ENCODE measurements around the gene C22orf15. TPM values are rescaled to one million over a fixed set of nuclear protein-coding genes. Genes with fewer than 3 reads are reported as not detected.
A peak's percentile ranks its signal among the peaks of the same experiment; 100 is the strongest.

The C22orf15 gene
- total and polyA plus RNA-seq, 4 donors, result 0.89 to 4.9 (median 3.0) TPM

DNA sequence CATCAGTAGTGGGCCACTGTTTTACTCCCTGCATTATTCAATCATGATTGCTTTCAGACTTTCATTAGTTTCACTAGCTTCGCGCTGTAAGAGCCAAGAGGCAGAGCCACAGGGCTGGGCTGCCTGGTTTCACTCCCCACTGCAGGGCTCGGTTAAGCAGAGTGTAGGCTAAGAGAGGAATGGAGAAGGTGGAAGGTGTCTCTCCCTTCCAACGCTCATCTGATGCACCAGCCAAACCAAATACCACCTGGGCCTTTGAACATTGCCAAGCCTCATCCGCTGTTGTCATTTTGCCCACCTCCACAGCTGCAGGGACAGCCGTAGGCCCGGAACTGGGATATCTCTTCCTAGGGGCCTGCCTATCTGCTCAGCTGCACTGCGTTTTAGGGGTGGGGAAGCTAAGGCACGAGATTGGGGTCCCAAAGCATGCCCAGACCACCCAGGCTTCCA lies 23.5 kb downstream of the C22orf15 start:
- H3K27ac ChIP-seq (ENCODE audit: low read depth, low read length), result peak overlapping the region; percentile 93
- no peak for DNase-seq (ENCODE audit: low read depth in 4 of 6, low spot score in 6 of 6)
- peaks cover 18% of the 10 kb centered on the region for H3K36me3 ChIP-seq (ENCODE audit: control insufficient read depth, insufficient read depth, low read length)
- H3K4me3 ChIP-seq (ENCODE audit: low read depth, low read length), result peak overlapping the region; percentile 80
- WGBS (ENCODE audit: insufficient coverage), result 46% methylated on average over 4 of the region's 9 CpGs
- H3K9me3 ChIP-seq (ENCODE audit: control insufficient read depth, insufficient read depth, low read length), result no peaks in the 10 kb centered on the region
- H3K27me3 ChIP-seq (ENCODE audit: control insufficient read depth, insufficient read depth, low read length), result no peaks in the 10 kb centered on the region
- peaks cover 48% of the 10 kb centered on the region for H3K4me1 ChIP-seq (ENCODE audit: control insufficient read depth, insufficient read depth, low read length)

DNA sequence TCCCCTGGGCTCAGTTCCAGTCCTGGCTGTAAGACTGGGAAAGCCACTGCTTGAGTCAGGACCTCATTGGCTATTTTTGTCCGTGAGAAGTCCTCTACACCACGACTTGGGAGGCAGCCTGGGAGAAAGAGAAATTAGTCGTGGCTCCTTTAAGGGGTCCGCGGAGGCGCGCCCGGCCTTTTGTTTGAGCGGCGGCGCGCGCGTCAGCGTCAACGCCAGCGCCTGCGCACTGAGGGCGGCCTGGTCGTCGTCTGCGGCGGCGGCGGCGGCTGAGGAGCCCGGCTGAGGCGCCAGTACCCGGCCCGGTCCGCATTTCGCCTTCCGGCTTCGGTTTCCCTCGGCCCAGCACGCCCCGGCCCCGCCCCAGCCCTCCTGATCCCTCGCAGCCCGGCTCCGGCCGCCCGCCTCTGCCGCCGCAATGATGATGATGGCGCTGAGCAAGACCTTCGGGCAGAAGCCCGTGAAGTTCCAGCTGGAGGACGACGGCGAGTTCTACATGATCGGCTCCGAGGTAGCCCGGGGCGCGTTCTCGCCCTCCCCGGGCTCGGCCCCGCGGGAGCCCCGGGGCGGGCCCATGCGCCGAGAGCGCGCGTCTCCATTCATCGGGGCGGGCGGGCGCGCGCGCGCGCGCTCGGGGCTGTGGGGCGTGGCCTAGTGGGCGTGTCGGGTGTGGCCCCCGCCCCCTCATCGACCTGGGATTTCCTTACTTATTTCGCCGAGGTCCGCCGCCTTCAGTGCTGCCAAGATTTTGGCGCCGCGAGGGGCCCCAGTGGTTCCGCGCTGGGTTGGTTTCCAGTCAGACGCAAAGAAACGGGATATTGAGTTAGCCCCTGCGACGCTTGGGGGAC lies 24.2 kb downstream of the C22orf15 start, which contains the start of gene SMARCB1:
SMARCB1 (plus strand) TSS at position 215 of the 848 bp plus-strand sequence; CDS start at position 419, 204 bp downstream.
- peak; percentile 72 to 97 (median 83) for DNase-seq (ENCODE audit: low read depth in 4 of 6, low spot score in 6 of 6)
- Histone ChIP-seq H3K27ac (ENCODE audit: low read depth, low read length) (peak within 1 kb of the TSS; percentile 93), H3K9me3 (ENCODE audit: control insufficient read depth, insufficient read depth, low read length) (no peaks in the 10 kb centered on the region), H3K36me3 (ENCODE audit: control insufficient read depth, insufficient read depth, low read length) (peaks cover 24% of the 10 kb centered on the region), H3K27me3 (ENCODE audit: control insufficient read depth, insufficient read depth, low read length) (no peaks in the 10 kb centered on the region), H3K4me1 (ENCODE audit: control insufficient read depth, insufficient read depth, low read length) (peaks cover 44% of the 10 kb centered on the region), H3K4me3 (ENCODE audit: low read depth, low read length) (peak within 1 kb of the TSS; percentile 80)
- WGBS (ENCODE audit: insufficient coverage), result under 1% methylated on average over 97 of the region's 97 CpGs

DNA sequence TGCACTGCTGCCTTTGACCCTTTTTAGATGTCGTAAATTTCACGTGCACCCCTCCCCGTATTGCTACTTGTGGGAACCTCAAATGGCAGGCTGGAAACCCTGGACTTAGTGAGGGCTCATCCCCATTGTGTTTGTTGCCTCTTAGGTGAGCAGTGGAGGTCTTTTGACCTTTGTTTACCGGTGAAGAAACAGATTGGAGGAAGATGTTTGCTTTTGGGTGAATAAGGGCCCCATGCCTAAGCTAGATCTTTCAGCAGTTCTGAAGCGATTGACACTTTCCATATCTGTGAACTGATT lies 24.8 kb downstream of the C22orf15 start:
- 4% methylated on average over 5 of the region's 5 CpGs for WGBS (ENCODE audit: insufficient coverage)
- no peaks in the 10 kb centered on the region for H3K27me3 ChIP-seq (ENCODE audit: control insufficient read depth, insufficient read depth, low read length)
- peak overlapping the region; percentile 75 for H3K27ac ChIP-seq (ENCODE audit: low read depth, low read length)
- DNase-seq (ENCODE audit: low read depth in 4 of 6, low spot score in 6 of 6), result no peak
- H3K4me1 ChIP-seq (ENCODE audit: control insufficient read depth, insufficient read depth, low read length), result peaks cover 41% of the 10 kb centered on the region
- H3K36me3 ChIP-seq (ENCODE audit: control insufficient read depth, insufficient read depth, low read length), result peaks cover 24% of the 10 kb centered on the region
- H3K4me3 ChIP-seq (ENCODE audit: low read depth, low read length), result peak overlapping the region; percentile 80
- no peaks in the 10 kb centered on the region for H3K9me3 ChIP-seq (ENCODE audit: control insufficient read depth, insufficient read depth, low read length)

DNA sequence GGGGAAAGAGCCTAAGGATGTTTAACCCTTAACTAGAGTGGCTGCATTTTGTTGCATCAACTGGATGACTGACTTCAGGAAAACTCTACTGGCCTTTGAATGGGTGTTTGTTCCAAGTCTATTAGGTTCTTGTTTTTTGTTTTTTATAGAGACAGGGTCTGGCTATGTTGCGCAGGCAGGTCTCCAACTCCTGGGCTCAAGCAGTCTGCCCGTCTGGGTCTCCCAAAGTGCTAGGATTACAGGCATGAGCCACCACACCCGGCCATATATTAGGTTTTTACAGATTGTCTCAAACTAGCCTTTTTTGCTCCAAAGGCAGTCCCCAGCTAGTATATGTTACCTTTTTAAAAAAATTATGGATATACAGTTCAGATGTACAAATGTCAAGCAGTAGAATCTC lies 25.1 kb downstream of the C22orf15 start:
- Histone ChIP-seq H3K4me1 (ENCODE audit: control insufficient read depth, insufficient read depth, low read length) (peaks cover 41% of the 10 kb centered on the region), H3K27me3 (ENCODE audit: control insufficient read depth, insufficient read depth, low read length) (no peaks in the 10 kb centered on the region), H3K4me3 (ENCODE audit: low read depth, low read length) (peak overlapping the region; percentile 80), H3K36me3 (ENCODE audit: control insufficient read depth, insufficient read depth, low read length) (peaks cover 28% of the 10 kb centered on the region), H3K27ac (ENCODE audit: low read depth, low read length) (no peak overlapping the region), H3K9me3 (ENCODE audit: control insufficient read depth, insufficient read depth, low read length) (no peaks in the 10 kb centered on the region)
- no peak for DNase-seq (ENCODE audit: low read depth in 4 of 6, low spot score in 6 of 6)
- 32% methylated on average over 3 of the region's 3 CpGs for WGBS (ENCODE audit: insufficient coverage)

DNA sequence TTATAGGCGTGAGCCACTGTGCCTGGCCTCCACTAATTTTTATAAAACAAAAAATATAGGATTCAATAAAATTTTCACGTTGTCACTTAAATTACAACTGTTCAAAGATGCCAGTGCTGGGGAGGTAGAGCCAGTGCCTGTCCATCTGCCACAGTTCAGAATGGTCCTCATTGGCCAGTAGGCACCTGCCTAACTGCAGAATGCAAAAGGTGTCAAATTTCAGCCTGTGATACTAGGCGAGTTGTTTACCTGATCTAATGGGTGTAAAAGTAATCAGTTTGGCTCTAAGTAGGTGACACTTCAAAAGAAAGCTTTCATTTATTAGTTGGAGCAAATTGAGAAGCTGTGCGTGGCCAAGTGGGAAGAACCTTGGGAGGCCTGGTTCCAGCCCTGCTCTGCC lies 26.3 kb downstream of the C22orf15 start:
- WGBS (ENCODE audit: insufficient coverage), result 77% methylated on average over 2 of the region's 4 CpGs
- no peaks in the 10 kb centered on the region for H3K9me3 ChIP-seq (ENCODE audit: control insufficient read depth, insufficient read depth, low read length)
- DNase-seq (ENCODE audit: low read depth in 4 of 6, low spot score in 6 of 6), result no peak
- H3K27me3 ChIP-seq (ENCODE audit: control insufficient read depth, insufficient read depth, low read length), result no peaks in the 10 kb centered on the region
- peaks cover 30% of the 10 kb centered on the region for H3K36me3 ChIP-seq (ENCODE audit: control insufficient read depth, insufficient read depth, low read length)
- H3K27ac ChIP-seq (ENCODE audit: low read depth, low read length), result peak overlapping the region; percentile 11
- H3K4me3 ChIP-seq (ENCODE audit: low read depth, low read length), result no peak overlapping the region
- H3K4me1 ChIP-seq (ENCODE audit: control insufficient read depth, insufficient read depth, low read length), result peaks cover 41% of the 10 kb centered on the region

DNA sequence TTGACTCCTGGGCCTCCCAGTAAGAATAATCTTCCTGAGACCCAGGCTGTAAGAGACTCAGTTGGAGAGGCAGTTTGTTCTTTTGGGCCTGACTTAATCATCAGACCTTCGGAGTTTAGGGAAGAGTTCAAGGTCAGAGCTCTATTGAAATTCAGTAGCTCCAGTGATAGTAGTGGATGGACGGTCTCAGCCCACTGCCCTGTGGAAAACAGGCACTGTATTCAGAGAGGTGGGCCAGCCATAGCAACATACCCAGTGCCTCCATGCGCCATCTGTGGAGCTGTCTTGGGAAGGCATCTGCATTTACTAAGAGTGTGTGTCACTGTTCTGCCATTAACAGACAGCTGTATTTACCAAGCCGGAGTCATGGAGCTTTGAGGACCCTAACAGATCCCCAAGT lies 26.8 kb downstream of the C22orf15 start:
- WGBS (ENCODE audit: insufficient coverage), result 67% methylated on average over 2 of the region's 4 CpGs
- no peaks in the 10 kb centered on the region for H3K9me3 ChIP-seq (ENCODE audit: control insufficient read depth, insufficient read depth, low read length)
- H3K4me1 ChIP-seq (ENCODE audit: control insufficient read depth, insufficient read depth, low read length), result peaks cover 41% of the 10 kb centered on the region
- H3K27me3 ChIP-seq (ENCODE audit: control insufficient read depth, insufficient read depth, low read length), result no peaks in the 10 kb centered on the region
- DNase-seq (ENCODE audit: low read depth in 4 of 6, low spot score in 6 of 6), result peak in 2 of 6 donors; percentile 44 to 46
- H3K27ac ChIP-seq (ENCODE audit: low read depth, low read length), result peak overlapping the region; percentile 11
- no peak overlapping the region for H3K4me3 ChIP-seq (ENCODE audit: low read depth, low read length)
- H3K36me3 ChIP-seq (ENCODE audit: control insufficient read depth, insufficient read depth, low read length), result peaks cover 35% of the 10 kb centered on the region

DNA sequence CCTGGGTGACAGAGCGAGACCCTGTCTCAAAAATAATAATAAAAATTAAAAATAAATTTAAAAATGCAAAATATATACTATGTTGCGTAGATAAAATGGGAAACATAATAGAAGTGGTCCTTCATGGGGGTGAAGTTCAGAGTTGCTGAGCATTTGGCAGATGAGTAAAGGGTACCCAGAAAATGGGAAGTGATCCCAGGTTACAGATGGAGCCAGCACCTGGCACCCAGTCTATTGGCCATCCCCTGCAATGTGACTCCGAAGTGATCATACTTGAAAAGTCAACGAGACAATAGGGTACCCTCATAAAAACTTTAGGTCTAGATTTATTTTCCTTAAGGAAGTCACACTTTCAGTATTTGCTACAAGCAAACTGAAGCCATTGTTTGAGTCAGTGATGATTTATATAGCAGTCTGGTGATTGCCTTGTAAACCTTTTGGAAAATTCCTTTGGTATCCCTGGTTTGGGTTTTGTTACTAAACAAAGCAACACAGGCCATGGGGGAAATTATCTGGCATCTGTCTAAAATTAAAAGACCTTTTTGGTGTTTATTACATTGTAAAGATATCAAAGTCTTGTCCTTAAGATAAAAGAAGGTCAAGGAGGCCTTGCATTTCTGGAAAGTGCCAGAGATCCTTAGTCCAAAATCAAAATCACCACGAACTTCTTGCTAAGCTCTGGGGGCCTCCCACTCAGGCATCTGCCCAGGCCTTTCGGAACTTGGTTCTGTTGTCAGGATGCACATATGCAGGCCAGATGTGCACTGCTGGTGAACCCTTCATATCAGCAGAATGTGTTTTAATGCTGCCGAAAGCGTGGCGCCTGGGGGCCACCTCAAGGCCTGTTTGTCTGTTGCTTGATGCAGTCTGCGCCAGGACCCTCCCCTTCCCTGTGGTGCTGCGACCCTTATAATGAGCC lies 28.3 kb downstream of the C22orf15 start:
- no peak overlapping the region for H3K4me3 ChIP-seq (ENCODE audit: low read depth, low read length)
- peaks cover 48% of the 10 kb centered on the region for H3K36me3 ChIP-seq (ENCODE audit: control insufficient read depth, insufficient read depth, low read length)
- peaks cover 36% of the 10 kb centered on the region for H3K4me1 ChIP-seq (ENCODE audit: control insufficient read depth, insufficient read depth, low read length)
- H3K9me3 ChIP-seq (ENCODE audit: control insufficient read depth, insufficient read depth, low read length), result no peaks in the 10 kb centered on the region
- no peaks in the 10 kb centered on the region for H3K27me3 ChIP-seq (ENCODE audit: control insufficient read depth, insufficient read depth, low read length)
- DNase-seq (ENCODE audit: low read depth in 4 of 6, low spot score in 6 of 6), result peak in 1 of 6 donors; percentile 52
- peak overlapping the region; percentile 67 for H3K27ac ChIP-seq (ENCODE audit: low read depth, low read length)
- 70% methylated on average over 8 of the region's 11 CpGs for WGBS (ENCODE audit: insufficient coverage)

DNA sequence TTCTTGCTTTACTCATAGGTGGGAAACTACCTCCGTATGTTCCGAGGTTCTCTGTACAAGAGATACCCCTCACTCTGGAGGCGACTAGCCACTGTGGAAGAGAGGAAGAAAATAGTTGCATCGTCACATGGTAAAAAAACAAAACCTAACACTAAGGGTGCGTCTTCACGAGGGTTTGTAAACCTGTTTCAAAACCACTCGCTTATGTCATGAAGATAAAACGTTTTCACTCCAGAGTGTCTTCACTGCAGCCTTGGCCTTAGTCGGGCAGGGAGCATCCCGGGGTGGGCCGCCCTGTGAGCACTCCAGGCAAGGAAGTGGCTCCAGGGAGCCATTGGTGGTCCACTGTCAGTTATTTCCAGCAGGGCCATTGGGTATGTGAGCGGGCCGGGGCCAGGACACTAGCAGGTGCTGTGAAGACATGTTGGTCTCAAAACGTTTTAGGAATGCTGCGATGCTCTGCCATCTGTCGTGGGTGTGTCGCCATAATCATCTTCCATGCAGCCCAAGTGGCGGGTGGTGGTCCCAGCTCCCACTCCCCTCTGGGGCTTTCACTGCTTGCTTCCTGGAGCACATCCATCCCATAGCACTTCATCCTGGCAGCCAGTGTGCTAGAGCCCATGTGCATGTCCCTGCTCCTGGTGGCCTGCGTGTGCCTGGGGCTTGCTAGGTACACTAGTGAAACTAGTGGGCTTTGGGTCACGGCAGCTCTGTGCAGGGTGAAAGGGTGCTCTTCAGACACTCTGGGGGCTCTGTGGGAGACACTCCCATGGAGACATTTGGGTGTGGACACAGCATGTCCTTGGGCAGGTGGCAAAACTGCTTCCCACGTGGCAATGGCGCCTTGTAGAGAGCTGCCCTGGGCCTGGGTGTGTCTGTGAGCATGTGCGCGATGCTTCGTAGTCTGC lies 29.2 kb downstream of the C22orf15 start:
- H3K27ac ChIP-seq (ENCODE audit: low read depth, low read length), result peak overlapping the region; percentile 67
- peak in 1 of 6 donors; percentile 0 for DNase-seq (ENCODE audit: low read depth in 4 of 6, low spot score in 6 of 6)

DNA sequence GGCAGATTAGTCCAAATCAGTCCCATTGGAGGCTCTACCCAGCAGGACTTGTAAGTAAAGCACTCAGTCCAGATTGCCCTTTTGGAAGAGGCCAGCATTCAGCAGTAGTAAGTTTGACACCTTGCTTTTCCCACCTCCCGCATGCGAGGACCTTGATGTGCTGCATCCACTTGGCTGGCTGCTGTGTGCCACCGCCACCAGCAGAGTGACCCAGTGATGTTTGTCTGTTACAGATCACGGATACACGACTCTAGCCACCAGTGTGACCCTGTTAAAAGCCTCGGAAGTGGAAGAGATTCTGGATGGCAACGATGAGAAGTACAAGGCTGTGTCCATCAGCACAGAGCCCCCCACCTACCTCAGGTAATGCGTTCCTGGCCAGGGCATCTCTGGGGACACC lies 30.5 kb downstream of the C22orf15 start:
- 87% methylated on average over 7 of the region's 8 CpGs for WGBS (ENCODE audit: insufficient coverage)
- Histone ChIP-seq H3K36me3 (ENCODE audit: control insufficient read depth, insufficient read depth, low read length) (peaks cover 67% of the 10 kb centered on the region), H3K4me1 (ENCODE audit: control insufficient read depth, insufficient read depth, low read length) (peaks cover 24% of the 10 kb centered on the region), H3K4me3 (ENCODE audit: low read depth, low read length) (no peak overlapping the region), H3K27ac (ENCODE audit: low read depth, low read length) (no peak overlapping the region), H3K9me3 (ENCODE audit: control insufficient read depth, insufficient read depth, low read length) (no peaks in the 10 kb centered on the region), H3K27me3 (ENCODE audit: control insufficient read depth, insufficient read depth, low read length) (no peaks in the 10 kb centered on the region)
- no peak for DNase-seq (ENCODE audit: low read depth in 4 of 6, low spot score in 6 of 6)

More for the DNA sequence above, 29.2 kb downstream of the C22orf15 start:
- 80% methylated on average over 18 of the region's 25 CpGs for WGBS (ENCODE audit: insufficient coverage)
- H3K36me3 ChIP-seq (ENCODE audit: control insufficient read depth, insufficient read depth, low read length), result peaks cover 55% of the 10 kb centered on the region
- peaks cover 29% of the 10 kb centered on the region for H3K4me1 ChIP-seq (ENCODE audit: control insufficient read depth, insufficient read depth, low read length)
- H3K9me3 ChIP-seq (ENCODE audit: control insufficient read depth, insufficient read depth, low read length), result no peaks in the 10 kb centered on the region
- no peak overlapping the region for H3K4me3 ChIP-seq (ENCODE audit: low read depth, low read length)
- H3K27me3 ChIP-seq (ENCODE audit: control insufficient read depth, insufficient read depth, low read length), result no peaks in the 10 kb centered on the region
